Right ventricle myocardium superior (tissue), 1 donor: Measurements from ENCODE around the gene TRPM7. TPM values are rescaled to one million over a fixed set of nuclear protein-coding genes. Genes with fewer than 3 reads are reported as not detected.
"Not testable (repeated sequence)": the region's sequence is repeated elsewhere in the genome, so short reads cannot be mapped to it uniquely, and the experiment has no call there.

Experiments
- ATAC-seq: fragments of 200-7000 bp; cut with Tn5 transposase; one replicate; pipeline ENCODE4 v1.9.1; 2020; ENCODE audit warnings: mild to moderate bottlenecking; ENCODE audit not compliant: poor library complexity
- DNase-seq: peaks from one replicate; pipeline ENCODE4 v3.0.0-alpha.2; 2020
- intact Hi-C: fragments of 100-400 bp; cut with DNase I; formaldehyde crosslinking; loops from one replicate; pipeline ENCODE4 v1.11.2; 2022
- total RNA-seq: library from RNA; stranded (reverse); fragmentation: NEBNext Ultra II Directional; extraction: Animal tissue kit (Norgen Biotek cat#: 25700); gene quantifications from one replicate; pipeline ENCODE4 v1.2.1, GENCODE V29; 2021
- donor health status: DM: no; HTN: yes; CAD: no; lungs with severe emphysema.

Gene TRPM7
- total RNA-seq, 1 donor from 2014 or later, result 27.9 TPM

DNA sequence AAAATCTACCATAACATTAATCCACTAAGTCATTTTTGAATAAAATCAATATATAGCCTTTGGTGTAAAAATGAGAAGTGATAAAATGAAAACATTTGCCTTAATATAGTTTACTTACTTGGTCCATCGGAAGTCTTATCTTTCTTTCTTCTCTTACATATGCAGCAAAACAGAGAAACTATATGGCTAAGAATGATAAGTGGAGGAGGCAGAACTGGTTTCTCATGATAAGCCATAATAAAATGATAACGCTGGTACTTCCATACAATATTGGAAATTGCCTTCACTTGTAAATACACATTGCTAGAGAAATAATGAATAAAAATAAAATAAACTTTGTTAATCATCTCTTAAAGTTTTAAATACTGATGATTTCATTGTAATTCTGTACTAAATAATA, 92.3 kb downstream of the TRPM7 start:
- ATAC-seq (no peak), DNase-seq (no peak)
- intact Hi-C loops, result no loop called here

DNA sequence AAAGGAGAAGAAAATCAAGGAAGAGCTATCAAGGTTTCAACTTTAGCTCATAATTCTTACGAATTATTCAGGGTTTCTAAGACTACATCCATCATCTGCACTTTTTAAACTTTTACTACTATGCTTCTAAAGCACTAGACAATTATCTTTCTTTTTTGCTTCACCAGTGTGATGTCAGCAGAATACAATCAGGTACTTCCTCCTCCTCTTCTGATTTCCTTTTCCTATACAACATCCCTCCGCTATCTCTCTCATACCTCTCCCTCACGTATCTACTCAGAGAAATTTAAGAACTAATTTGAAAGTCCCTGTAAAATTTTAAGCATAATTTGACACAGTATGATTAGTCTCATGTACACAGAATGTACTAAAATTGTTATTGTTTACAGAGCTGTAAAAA, 92.8 kb downstream of the TRPM7 start:
- intact Hi-C loops, result no loop called here
- ATAC-seq (no peak), DNase-seq (no peak)

DNA sequence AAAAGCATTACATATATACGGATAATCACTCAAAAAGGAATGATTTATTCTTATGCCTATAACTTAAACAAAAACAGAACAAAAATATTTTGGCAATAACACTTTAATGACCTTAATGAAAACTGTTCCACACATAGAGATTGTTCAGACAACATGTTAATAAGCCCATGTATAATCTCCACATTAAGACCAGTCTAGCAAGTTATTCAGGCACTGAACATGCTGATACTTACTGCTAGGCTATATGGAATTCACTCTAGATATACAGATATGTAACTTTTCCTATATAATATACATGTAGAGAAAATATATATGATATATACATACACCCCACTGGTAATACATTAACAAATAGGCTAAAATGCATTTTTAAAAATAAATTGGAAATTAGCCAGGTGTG, 96.3 kb downstream of the TRPM7 start:
- intact Hi-C loops, result no loop called here
- ATAC-seq (no peak), DNase-seq (no peak)

DNA sequence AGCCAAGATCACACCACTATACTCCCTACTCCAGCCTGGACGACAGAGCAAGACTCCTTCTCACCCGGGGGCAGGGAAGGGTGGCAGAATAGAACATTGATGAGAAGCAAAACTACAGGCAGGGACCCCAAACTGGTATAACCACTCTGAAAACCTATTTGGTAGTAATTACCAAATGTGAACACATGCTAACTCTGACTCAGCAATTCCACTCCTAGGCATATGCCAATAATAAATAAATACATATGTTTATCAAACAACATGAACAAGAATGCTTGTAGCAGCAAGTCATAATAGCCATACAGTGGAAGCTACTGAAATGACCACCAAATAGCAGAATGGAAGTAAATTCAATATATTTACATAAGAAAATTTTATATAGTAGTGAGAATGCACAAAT, 109.1 kb downstream of the TRPM7 start:
- intact Hi-C loops, result no loop called here
- DNase-seq (no peak), ATAC-seq (no peak)

DNA sequence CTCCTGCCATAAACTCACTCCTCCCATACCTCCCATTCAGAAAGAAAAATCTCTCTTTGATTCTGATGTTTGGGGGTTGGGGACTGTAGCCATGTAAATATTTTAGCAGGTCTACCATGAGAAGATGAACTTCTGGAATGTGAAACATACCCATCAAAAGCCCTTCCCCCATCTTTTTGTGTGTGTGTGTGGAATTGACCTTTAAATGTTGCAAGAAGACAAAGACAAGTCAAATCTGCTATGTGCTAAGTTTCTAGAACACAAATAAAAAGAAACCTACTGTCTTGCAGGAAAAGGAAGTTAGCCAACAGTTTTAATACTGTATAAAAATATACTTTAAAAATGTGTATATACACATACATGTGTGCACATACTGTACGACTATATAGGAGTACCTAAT, 110.4 kb downstream of the TRPM7 start:
- intact Hi-C loops, result no loop called here
- ATAC-seq, result no peak

DNA sequence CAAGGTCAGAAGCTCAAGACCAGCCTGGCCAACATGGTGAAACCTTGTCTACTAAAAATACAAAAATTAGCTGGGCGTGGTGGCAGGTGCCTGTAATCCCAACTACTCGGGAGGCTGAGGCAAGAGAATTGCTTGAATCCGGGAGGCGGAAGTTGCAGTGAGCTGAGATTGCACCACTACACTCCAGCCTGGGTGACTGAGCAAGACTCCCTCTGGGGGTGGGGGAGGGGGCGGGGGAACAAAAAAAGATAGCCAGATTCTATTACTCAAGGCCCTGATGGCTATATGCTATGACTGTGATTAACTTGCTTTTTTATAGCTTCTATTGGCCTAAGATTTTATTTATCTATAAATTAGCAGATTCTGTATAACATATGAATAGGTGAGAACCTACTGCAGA, 112.8 kb downstream of the TRPM7 start:
- intact Hi-C loops, ATAC-seq, DNase-seq: not testable (repeated sequence)

More for the DNA sequence above, 110.4 kb downstream of the TRPM7 start:
- no peak for DNase-seq

DNA sequence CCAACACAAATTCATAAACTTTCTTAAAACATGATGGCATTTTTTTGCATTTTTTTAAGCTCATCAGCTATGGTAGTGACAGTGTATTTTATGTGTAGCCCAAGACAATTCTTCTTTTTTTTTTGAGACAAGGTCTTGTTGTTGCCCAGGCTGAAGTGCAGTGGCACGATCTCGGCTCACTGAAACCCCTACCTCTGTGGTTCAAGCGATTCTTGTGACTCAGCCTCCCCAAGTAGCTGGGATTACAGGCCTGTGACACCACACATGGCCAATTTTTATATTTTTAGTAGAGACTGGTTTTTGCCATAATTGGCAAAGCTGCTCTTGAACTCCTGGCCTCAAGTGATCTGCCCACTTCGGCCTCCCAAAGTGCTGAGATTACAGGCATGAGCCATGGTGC, 122.8 kb downstream of the TRPM7 start:
- intact Hi-C loops, result loop anchor here (5.0 kb wide), 1 partner anchor 71 kb away; no protein-coding TSS in a partner anchor
- DNase-seq (no peak), ATAC-seq (no peak)

DNA sequence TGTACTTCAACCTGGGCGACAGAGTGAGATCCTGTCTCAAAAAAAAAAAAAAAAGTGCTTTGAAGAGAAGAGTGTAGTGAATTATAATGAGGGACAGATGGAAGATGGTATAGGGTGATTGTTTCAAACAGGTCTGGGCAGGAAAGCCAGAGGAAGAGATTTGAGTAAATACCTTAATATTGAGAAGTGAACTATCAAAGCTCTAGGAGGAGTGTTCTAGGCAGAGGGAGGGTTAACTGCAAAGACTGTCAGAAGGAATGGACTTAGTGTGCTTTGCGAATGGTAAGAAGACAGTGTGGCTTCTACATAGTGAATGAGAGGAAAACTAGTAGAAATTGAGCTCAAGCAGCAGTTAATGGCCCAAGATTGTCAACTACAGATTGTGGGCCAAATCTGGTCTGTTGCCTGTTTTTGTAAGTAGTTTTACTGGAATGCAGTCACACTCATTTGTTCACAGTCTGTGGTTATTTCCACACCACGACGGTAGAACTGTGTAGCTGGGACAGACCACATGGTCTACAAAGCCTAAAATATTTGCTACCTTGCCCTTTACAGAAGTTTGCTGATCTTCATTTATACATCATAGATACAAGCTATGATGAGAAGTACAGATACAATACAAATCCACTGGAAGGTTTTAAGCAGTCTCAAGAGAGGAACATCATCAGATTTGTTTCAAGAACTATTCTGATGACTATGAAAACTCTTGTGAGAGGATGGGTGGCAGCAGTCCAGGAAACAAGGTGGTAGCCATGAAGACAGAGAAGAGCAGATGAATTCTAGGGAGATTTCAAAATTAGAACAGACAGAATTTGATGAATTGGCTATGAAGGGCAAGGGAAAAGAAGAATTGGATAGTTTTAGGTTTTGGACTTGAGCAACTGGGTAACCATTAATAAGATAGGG, 123.6 kb downstream of the TRPM7 start:
- DNase-seq, result no peak
- intact Hi-C loops, result loop anchor here (5.0 kb wide), 1 partner anchor 71 kb away; no protein-coding TSS in a partner anchor
- no peak for ATAC-seq

DNA sequence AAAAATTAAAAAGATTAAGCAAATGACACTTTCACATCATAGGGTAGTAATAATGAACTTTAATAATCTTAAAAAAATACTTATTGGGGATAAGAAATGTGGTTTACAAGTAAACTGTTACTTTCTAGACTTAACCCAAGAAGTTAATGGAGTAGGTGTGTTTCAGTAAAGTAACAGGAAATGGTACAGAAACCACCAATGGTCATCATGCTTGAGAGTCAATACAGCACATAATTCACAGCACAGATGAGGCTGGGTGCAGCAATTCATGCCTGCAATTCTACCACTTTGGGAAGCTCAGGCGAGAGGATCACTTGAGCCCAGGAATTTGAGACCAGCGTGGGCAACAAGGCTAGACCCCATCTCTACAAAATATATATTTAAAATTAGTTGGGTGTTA, 128.6 kb downstream of the TRPM7 start:
- no peak for ATAC-seq
- no peak for DNase-seq
- intact Hi-C loops, result no loop called here

DNA sequence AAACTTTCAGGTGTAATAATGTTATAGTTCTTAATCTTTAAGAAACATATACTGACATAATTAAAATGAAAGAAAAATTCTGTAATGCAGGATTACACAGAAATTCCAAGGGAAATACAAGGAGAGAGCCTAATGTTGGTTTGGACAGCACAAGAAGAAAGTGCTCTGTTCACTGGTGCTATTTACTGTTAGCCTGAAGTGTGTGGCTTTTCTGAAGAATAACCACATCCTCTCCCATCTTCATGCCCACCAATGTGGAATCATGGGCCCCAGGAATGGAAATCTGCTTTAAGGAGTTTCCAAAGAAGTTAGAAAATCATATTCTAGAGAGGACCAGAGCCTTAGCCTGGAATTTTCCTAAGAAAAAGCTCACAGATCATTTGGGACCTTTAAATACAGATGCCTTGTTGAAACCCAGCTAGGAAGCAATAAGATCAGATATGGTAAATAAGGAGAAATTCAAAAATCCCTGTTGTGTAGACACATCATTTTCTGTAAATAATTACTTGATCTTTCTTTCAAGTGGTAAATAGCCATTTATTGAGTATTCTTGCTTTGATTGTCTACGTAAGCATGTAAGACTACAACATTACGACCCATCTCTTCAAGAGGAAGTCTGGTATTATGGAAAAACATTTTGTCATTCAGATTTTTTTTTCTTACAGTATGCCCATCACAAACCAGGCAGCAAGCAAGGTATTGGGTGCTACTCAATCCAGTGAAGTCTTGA, 129.8 kb downstream of the TRPM7 start:
- intact Hi-C loops, result no loop called here

DNA sequence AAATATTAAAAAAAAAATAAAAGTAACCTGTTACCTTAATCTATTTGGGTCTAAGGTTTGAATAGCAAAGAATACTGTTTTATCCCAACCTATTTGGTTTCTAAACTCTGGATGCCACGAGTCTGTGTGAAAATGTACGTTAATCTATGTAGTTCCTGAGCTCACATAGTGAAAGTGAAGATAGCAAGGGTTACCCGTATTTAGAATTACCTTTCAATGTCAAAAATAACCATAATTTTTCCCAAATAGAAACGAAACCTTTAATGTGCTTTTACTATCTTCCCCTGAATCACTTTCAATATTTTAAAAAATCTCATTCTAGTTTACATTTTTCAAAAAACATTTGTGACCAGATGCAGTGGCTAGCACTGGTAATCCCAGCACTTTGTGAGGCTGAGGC, 134.4 kb downstream of the TRPM7 start:
- no peak for ATAC-seq
- intact Hi-C loops, result no loop called here

More for the DNA sequence above, 129.8 kb downstream of the TRPM7 start:
- no peak for ATAC-seq
- no peak for DNase-seq

DNA sequence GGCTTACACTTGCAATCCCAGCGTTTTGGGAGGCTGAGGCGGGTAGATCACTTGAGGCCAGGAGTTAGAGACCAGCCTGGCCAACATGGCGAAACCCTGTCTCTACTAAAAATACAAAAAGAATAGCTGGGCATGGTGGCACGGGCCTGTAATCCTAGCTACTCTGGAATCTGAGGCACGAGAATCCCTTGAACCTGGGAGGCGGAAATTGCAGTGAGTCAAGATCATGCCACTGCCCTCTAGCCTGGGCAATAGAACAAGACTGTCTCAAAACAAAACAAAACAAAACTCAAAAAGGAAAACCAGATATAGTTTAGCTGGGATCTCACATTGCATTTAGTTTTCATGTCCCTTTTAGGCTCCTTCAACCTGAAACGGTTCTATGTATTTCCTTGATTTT, 137.3 kb downstream of the TRPM7 start:
- no peak for ATAC-seq
- intact Hi-C loops, result no loop called here

More for the DNA sequence above, 134.4 kb downstream of the TRPM7 start:
- no peak for DNase-seq

DNA sequence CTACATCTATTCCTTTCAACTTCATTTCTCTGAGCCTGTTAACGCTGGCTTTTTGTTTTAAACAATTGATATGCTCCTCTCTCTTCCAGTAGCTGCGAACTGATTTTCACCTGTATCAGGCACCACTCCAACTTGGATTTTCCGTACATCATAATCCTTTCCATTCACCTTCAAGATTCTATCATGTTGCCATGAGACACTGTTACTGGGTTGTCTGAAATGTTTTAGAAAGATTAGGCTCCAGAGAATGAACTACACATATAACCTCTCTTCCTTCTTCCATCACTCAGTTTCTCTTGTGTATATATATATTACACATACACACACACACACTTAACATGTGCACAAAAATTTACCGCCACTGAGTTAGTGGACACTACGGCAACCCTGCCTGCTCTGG, 140.0 kb downstream of the TRPM7 start, which contains the start of gene USP50:
USP50 (minus strand) TSS at position 101 of the 400 bp plus-strand sequence. CDS start 141 bp downstream, outside the sequence.
- intact Hi-C loops, result no loop called here
- DNase-seq, result no peak
- no peak for ATAC-seq

More for the DNA sequence above, 137.3 kb downstream of the TRPM7 start:
- no peak for DNase-seq

DNA sequence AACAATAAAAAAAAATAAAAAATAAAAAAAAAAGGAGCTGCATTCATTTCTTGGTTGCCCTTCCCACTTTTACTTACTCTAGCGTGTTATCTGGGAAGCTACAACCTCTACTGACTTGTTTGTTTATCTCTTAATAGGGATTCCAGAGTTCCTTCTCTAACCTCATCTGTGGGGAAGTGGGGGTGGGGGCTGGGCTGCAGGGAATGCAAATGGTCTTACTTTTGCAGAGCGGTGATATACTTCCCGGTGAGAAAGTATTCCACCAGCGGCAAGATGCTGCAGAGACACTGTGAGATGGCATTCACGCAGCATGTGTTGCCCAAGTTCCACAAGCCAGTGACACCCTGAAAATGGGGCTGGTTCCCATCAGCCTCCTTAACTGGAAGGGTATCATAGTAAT, 142.2 kb downstream of the TRPM7 start:
- ATAC-seq (no peak), DNase-seq (no peak)
- intact Hi-C loops, result no loop called here

DNA sequence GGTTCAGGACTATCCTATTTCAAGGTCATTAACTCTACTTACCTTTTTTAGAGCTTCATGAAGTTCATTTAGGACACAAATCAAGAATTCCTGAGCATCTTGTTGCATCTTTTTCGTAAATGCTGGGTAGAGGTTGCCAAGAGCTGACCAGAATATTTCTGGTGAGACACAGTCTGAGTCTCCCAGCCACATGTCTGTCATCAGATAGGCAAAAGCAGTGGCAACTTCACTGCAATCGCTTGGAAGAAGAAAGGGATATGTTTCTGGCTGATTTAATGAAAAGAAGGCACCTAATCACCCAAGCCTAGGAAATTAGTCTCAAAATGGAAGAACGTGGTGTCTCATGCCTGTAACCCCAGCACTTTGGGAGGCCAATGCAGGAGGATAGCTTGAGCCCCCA, 143.0 kb downstream of the TRPM7 start:
- no peak for DNase-seq
- ATAC-seq, result no peak
- intact Hi-C loops, result no loop called here

DNA sequence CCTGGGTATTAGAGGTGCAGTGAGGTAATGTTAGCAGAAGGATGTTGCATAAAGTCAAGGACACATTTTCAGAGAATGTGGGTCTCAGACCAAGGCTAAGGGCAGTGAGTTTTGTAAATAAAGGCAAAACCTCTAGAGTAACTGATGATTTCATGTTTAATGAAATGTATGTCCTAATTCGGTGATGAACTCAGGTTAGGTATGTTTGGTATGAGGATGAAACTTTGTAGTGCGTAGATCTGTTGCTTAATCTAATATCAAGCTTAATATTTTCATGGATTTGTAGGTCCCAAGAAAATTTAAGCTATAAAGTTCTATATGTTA, 143.7 kb downstream of the TRPM7 start:
- ATAC-seq, result no peak
- intact Hi-C loops, result no loop called here
- no peak for DNase-seq

DNA sequence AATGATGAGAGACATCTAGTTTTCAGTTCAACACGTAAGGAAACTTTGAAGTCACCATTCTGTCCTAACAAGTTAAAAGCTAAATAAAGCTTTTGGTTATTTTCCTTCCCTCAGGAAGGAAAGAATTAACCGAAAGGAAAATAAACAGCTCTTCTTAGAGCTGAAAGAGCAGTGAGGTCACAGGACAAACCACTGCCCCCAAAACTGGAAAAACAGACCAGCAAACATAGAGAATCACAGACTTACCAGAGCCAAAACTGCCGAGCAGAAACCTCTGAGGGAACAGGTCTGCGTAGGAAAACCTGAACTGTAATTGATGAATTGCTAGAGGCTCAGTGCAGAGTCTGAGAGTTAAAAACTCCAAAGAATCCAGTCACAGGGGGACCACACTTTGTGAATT, 154.8 kb downstream of the TRPM7 start:
- ATAC-seq (no peak), DNase-seq (no peak)
- intact Hi-C loops, result no loop called here

DNA sequence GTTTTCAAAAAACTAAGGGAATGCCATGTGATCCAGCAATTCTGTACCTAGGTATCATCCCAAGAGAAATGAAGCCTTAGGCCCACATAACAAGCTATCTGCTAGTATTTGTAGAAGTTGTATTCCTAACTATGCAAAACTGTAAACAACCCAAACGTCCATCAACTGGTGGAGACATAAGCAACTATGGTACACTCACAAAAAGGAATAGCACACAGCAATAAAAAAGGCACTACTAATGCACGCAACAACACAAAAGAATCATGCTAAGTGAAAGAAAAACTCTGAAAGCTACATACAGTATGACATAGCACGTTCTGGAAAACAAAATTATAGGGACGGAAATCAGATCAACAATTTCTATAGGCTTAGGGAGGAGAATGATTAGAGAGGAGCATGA, 155.4 kb downstream of the TRPM7 start:
- ATAC-seq (no peak), DNase-seq (no peak)
- intact Hi-C loops, result no loop called here

DNA sequence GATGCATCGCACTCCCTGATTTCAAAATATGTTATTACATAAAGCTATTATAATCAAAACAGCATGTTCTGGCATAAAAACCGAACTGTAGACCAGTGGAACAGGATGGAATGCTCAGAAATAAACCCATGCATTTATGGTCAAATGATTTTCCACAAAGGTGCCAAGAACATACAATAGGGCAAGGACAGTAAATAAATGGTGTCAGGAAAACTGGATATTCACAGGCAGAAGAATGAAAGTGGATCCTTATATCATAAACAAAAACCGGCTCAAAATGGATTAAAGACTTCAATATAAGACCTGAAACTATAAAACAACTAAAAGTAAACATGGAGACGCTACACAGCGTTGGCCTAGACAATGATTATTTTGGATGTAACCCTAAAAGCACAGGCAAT, 162.7 kb downstream of the TRPM7 start:
- intact Hi-C loops, result no loop called here
- no peak for DNase-seq

More for the DNA sequence above, 162.7 kb downstream of the TRPM7 start:
- ATAC-seq, result no peak
